PC-9 (cell line): ENCODE measurements around the gene HPS1. TPM values are rescaled to one million over a fixed set of nuclear protein-coding genes. Genes with fewer than 3 reads are reported as not detected.
A peak's percentile ranks its signal among the peaks of the same experiment; 100 is the strongest.

Source experiments
- Bru-seq: library from RNA; stranded (reverse); fragments of 400-500 nt; gene quantifications from one replicate; lab custom pipeline; 2021; lab: Mats Ljungman, UMichigan
- BruChase-seq, 2 experiments: library from RNA; stranded (reverse); fragments of 400-500 nt; gene quantifications; one replicate each; lab custom pipeline; 2021; lab: Mats Ljungman, UMichigan
- BruUV-seq: library from RNA; stranded (reverse); fragments of 400-500 nt; replicated peaks from 2 replicates; lab custom pipeline; 2021; lab: Mats Ljungman, UMichigan
- CTCF ChIA-PET: fragments of 300-600 bp; sonication (Branson Sonifier 250); formaldehyde crosslinking; loops from one replicate; lab custom pipeline; 2022; ENCODE audit warnings: antibody characterized with exemption; lab: Charles Lee
- POLR2A ChIA-PET: fragments of 300-600 bp; sonication (Branson Sonifier 250); formaldehyde crosslinking; loops from one replicate; lab custom pipeline; 2022; ENCODE audit warnings: antibody characterized with exemption; ENCODE audit not compliant: unreplicated experiment; lab: Charles Lee
- DNase-seq, 2 experiments: peaks; one replicate each; pipeline versions ENCODE4 v3.0.0 to v3.0.0-alpha.2; 2015 to 2022; ENCODE audit warnings: mixed read lengths in 1 of 2
- H2AFZ ChIP-seq: fragments of 200-600 bp; sonication (generic); 2 replicates; pipeline ENCODE4 v1.8.1; 2017; ENCODE audit warnings: antibody characterized with exemption
- H3F3A ChIP-seq: fragments of 200-600 bp; sonication (generic); 2 replicates; pipeline ENCODE4 v1.8.1; 2017; ENCODE audit warnings: antibody characterized with exemption, mild to moderate bottlenecking, low read depth; ENCODE audit not compliant: insufficient read depth
- H3K27ac ChIP-seq: fragments of 200-600 bp; sonication (generic); 2 replicates; pipeline ENCODE4 v1.6.1; 2016; ENCODE audit warnings: mixed run types
- H3K27me3 ChIP-seq: fragments of 200-600 bp; sonication (generic); 2 replicates; pipeline ENCODE4 v1.6.1; 2016; ENCODE audit warnings: low read depth, mixed run types; ENCODE audit not compliant: insufficient read depth
- H3K36me3 ChIP-seq: fragments of 200-600 bp; sonication (generic); 2 replicates; pipeline ENCODE4 v1.6.1; 2016; ENCODE audit warnings: low read depth, mixed run types
- H3K4me1 ChIP-seq: fragments of 200-600 bp; sonication (generic); replicated peaks from 2 replicates; pipeline ENCODE4 v1.6.1; 2016; ENCODE audit warnings: mixed run types; ENCODE audit not compliant: insufficient read depth
- H3K4me2 ChIP-seq: fragments of 200-600 bp; sonication (generic); 2 replicates; pipeline ENCODE4 v1.6.1; 2017; ENCODE audit warnings: mixed run types
- H3K4me3 ChIP-seq: fragments of 200-600 bp; sonication (generic); 2 replicates; pipeline ENCODE4 v1.6.1; 2016; ENCODE audit warnings: mixed run types
- H3K79me2 ChIP-seq: fragments of 200-600 bp; sonication (generic); 2 replicates; pipeline ENCODE4 v1.6.1; 2017; ENCODE audit warnings: low read depth, mixed run types
- H3K9me2 ChIP-seq: fragments of 200-600 bp; sonication (generic); 2 replicates; pipeline ENCODE4 v1.8.1; 2017; ENCODE audit warnings: mild to moderate bottlenecking; ENCODE audit not compliant: insufficient read depth
- H3K9me3 ChIP-seq: fragments of 200-600 bp; sonication (generic); 2 replicates; pipeline ENCODE4 v1.8.1; 2016; ENCODE audit warnings: low read depth; ENCODE audit not compliant: insufficient read depth
- H4K20me1 ChIP-seq: fragments of 200-600 bp; sonication (generic); 2 replicates; pipeline ENCODE4 v1.8.1; 2017; ENCODE audit not compliant: insufficient read depth
- CTCF ChIP-seq: fragments of 200-600 bp; sonication (generic); conservative IDR thresholded peaks from 2 replicates; pipeline ENCODE4 v1.6.1; 2017; ENCODE audit warnings: mixed run types, antibody characterized with exemption, mild to moderate bottlenecking, moderate library complexity
- EZH2 ChIP-seq: fragments of 200-600 bp; sonication (generic); IDR thresholded peaks from 2 replicates; pipeline ENCODE4 v1.8.0; 2017; ENCODE audit warnings: antibody characterized with exemption, low read depth
- intact Hi-C: fragments of 100-400 bp; cut with micrococcal nuclease; formaldehyde crosslinking; loops from one replicate; pipeline ENCODE4 v1.10.0; 2022; ENCODE audit not compliant: unreplicated experiment
- long read RNA-seq: library from polyadenylated mRNA; stranded (forward); transcript quantifications from one replicate; pipeline ENCODE4 v2.0.0, GENCODE V29; 2022
- total RNA-seq: library from RNA; stranded (reverse); gene quantifications from 2 replicates; pipeline ENCODE4 v1.2.3, GENCODE V29; 2021

The HPS1 gene
- total RNA-seq: 43.2 and 47.0 TPM in 2 replicates
- Bru-seq, nascent RNA: percentile 63 among the genes with signal in this experiment
- BruChase-seq, experiment 1, labeled RNA remaining after a 2-hour chase: percentile 58 among the genes with signal in this experiment
- BruChase-seq, experiment 2, labeled RNA remaining after a 6-hour chase: percentile 62 among the genes with signal in this experiment
- long read RNA-seq, transcript HPS1-207 (4 exons, 922 nt): major isoform, 24 of 123 reads
- long read RNA-seq, transcript HPS1-201 (20 exons, 3,703 nt): minor isoform, 14 of 123 reads
- long read RNA-seq, partial matches to known transcripts: 26 of 123 reads
- long read RNA-seq, other reads (novel, unspliced or antisense): 54 of 123 reads

DNA sequence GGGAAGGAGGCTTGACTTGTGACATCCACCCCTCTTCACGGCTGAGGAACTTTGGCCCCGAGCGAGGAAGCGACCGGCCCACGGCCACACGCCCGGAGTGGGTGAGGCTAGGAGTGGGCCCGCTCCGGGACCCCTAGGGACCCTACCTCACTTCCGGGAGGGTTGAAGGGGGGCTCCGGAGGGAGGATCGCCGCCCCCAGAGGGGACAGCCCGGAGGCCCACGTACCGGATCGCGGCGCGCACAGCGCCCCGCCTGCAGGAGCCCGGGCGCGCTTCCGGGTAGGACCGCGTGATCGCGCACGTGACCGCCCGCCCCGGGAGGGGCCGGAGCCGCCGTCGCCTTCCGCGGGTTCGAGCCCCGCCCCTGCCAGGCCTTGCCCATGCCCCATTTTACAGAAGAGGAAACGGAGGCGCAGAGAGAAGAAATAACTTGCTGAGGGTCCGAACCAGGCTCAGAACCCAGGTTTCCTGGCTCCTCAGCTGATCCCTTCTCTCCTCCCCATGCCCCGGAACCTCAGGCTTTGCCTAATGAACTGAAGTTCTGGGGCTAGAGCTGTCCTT, at the start of gene HPS1:
TSS of gene HPS1 (minus strand) at position 275 of the 561 bp plus-strand sequence. CDS start 3,695 bp downstream, outside the sequence.
- ChIA-PET CTCF (interaction anchor here (1.2 kb wide), 1 partner anchor 21 kb away, joined by 4 read pairs; no protein-coding TSS in a partner anchor), POLR2A (interaction anchor here (0.6 to 0.8 kb wide), 2 partner anchors 134 to 277 kb away, joined by 5 to 13 read pairs; no protein-coding TSS in a partner anchor)
- BruUV-seq: no TSS peak

DNA sequence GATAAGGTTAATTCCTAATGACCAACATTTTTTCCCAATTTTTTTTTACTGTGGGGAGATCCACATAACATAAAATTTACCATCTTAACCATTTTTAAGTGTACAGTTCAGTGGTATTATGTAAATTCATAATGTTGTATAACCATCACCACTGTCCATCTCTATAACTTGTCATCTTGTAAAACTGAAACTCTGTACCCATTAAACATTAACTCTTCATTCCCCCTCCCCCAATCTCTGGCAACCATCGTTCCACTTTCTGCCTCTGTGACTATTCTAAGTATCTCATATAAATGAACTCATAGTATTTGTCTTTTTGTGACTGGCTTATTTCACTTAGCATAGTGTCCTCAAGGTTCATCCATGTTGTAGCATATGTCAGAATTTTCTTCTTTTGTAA, 46.0 kb upstream of the HPS1 start:
- POLR2A ChIA-PET: no interaction called here
- Histone ChIP-seq H3K79me2 (no peaks in the 10 kb centered on the region), H3K27ac (no peak overlapping the region), H3K27me3 (no peaks in the 10 kb centered on the region), H2AFZ (no peak overlapping the region), H3K4me2 (no peak overlapping the region), H3F3A (no peaks in the 10 kb centered on the region), H3K4me1 (no peaks in the 10 kb centered on the region), H4K20me1 (no peaks in the 10 kb centered on the region), H3K9me2 (no peaks in the 10 kb centered on the region), H3K9me3 (no peaks in the 10 kb centered on the region), H3K4me3 (no peak overlapping the region), H3K36me3 (no peaks in the 10 kb centered on the region)
- BruUV-seq: no TSS peak
- TF ChIP-seq EZH2: no peak
- TF ChIP-seq CTCF: no peak
- intact Hi-C loops: no loop called here
- CTCF ChIA-PET: interaction anchor here (0.7 kb wide), 1 partner anchor 1818 kb away, joined by 4 read pairs; no protein-coding TSS in a partner anchor
- no peak for DNase-seq

More for the DNA sequence above, at the start of gene HPS1:
- Histone ChIP-seq H3K4me2 (peak within 1 kb of the TSS; percentile 95), H3K27me3 (no peaks in the 10 kb centered on the region), H3K9me3 (no peaks in the 10 kb centered on the region), H3K36me3 (peaks cover 4% of the 10 kb centered on the region; the same call in 1 of the 2 replicates), H3K79me2 (peaks cover 15% of the 10 kb centered on the region; the same call in 1 of the 2 replicates), H3K4me3 (peak within 1 kb of the TSS; percentile 82), H3K27ac (peak within 1 kb of the TSS; percentile 47), H4K20me1 (no peaks in the 10 kb centered on the region), H2AFZ (peak within 1 kb of the TSS; percentile 98), H3K9me2 (no peaks in the 10 kb centered on the region), H3F3A (no peaks in the 10 kb centered on the region), H3K4me1 (0 out of 2 replicates have a peak, but pooled peaks cover 4% of the 10 kb centered on the region)
- DNase-seq: peak in 1 of 2 experiments; percentile 57
- intact Hi-C loops: loop anchor here (5.0 kb wide), 1 partner anchor 134 kb away; no protein-coding TSS in a partner anchor
- no peak for TF ChIP-seq CTCF
- TF ChIP-seq EZH2: no peak

DNA sequence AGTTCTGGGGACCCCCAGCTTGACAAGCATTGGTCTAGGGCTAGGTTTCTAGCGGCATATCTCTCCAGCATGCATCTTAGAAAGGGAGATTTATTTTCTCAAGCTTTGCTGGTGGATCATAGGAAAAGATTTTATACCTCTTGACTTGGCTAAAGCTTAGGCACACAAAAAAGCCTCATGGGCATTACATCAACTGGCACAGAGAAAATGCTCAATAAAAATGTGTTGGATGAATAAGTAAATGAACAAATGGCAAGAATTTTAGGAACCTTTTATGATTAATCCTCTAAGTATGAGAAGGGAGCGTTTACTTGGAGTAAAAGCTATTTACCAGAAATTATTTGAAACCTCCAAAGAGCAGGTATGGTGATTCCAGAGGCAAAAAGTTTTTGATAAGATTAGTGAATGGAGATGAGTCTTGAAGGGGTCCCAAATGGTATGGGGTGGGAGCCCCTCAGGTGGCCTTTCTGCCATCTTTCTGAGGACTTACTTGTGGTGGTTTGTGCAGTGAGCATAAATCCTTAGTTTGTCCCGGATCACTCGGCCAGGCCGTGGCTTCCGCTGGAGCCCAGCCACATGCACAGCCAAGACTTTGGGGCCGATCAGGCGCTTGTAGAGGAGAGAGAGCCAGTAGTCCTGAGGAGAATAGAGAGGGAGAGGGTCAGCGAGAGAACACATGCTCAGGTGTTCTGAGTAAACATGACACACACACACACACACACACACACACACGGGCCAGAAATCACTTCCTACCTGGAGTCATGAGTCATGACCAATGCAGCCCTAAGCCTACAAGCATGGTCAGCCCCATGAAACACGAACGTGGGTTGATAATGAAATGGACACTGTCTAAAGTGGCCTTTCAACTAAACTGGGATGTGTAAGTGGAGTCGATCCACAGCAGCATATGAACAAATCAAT, 43.1 kb upstream of the HPS1 start:
- no peaks in the 10 kb centered on the region for H3K27me3 ChIP-seq
- intact Hi-C loops: no loop called here
- no peaks in the 10 kb centered on the region for H3F3A ChIP-seq
- H3K4me2 ChIP-seq: no peak overlapping the region
- BruUV-seq: no TSS peak
- no peak for DNase-seq
- ChIA-PET CTCF (no interaction called here), POLR2A (no interaction called here)
- TF ChIP-seq EZH2 (no peak), CTCF (no peak)
- no peaks in the 10 kb centered on the region for H3K36me3 ChIP-seq
- no peaks in the 10 kb centered on the region for H3K9me3 ChIP-seq
- H3K79me2 ChIP-seq: no peaks in the 10 kb centered on the region
- no peak overlapping the region for H3K27ac ChIP-seq
- no peak overlapping the region for H2AFZ ChIP-seq
- no peaks in the 10 kb centered on the region for H3K4me1 ChIP-seq
- no peaks in the 10 kb centered on the region for H3K9me2 ChIP-seq
- no peaks in the 10 kb centered on the region for H4K20me1 ChIP-seq
- H3K4me3 ChIP-seq: no peak overlapping the region
